Measurements from ENCODE around the gene HIP1R. TPM values are rescaled to one million over a fixed set of nuclear protein-coding genes. Genes with fewer than 3 reads are reported as not detected.

The HIP1R gene
- total and polyA plus RNA-seq, 2 of the 13 experiments (the other 11 are each of a cell fraction or from before 2014, with no cell fraction given), result 18.4 to 25.5 TPM

- TF ChIP-seq PCBP2 (optimal IDR thresholded peaks at IDR 0.05; ENCODE audit: low read depth, low read length, poor library complexity, severe bottlenecking), result no peak
- no peak for TF ChIP-seq TMF1 (CRISPR knock-in tag; IDR thresholded peaks at IDR 0.05; ENCODE audit: low read depth)
- no peak for TF ChIP-seq SMAD1 (CRISPR knock-in tag; IDR thresholded peaks at IDR 0.05; ENCODE audit: borderline replicate concordance, low read depth)
- no peak for TF ChIP-seq NAIF1 (CRISPR knock-in tag; IDR thresholded peaks at IDR 0.05; ENCODE audit: borderline replicate concordance)
- peak; percentile 57 for TF ChIP-seq RAD21 (CRISPR knock-in tag; IDR thresholded peaks at IDR 0.05)
- TF ChIP-seq MLLT10 (CRISPR knock-in tag; IDR thresholded peaks at IDR 0.05), result no peak
- 0 out of 2 replicates have a peak, but pooled peaks have one; percentile 57 for TF ChIP-seq ZNF572 (CRISPR knock-in tag; IDR thresholded peaks at IDR 0.05)
- TF ChIP-seq RELA (CRISPR knock-in tag; IDR thresholded peaks at IDR 0.05), result no peak
- TF ChIP-seq SATB2 (CRISPR knock-in tag; IDR thresholded peaks at IDR 0.05), result no peak
- no peak for TF ChIP-seq RXRB (CRISPR knock-in tag; IDR thresholded peaks at IDR 0.05; ENCODE audit: borderline replicate concordance)
- no peak for TF ChIP-seq ZNF883 (CRISPR knock-in tag; IDR thresholded peaks at IDR 0.05; ENCODE audit: not compliant biosample characterization)
- TF ChIP-seq ATF6 (CRISPR knock-in tag; conservative IDR thresholded peaks at IDR 0.05), result no peak
- TF ChIP-seq POGK (CRISPR knock-in tag; conservative IDR thresholded peaks at IDR 0.05), result no peak
- TF ChIP-seq ZNF570 (CRISPR knock-in tag; IDR thresholded peaks at IDR 0.05; ENCODE audit: borderline replicate concordance), result no peak
- TF ChIP-seq ZNF580 (CRISPR knock-in tag; IDR thresholded peaks at IDR 0.05; ENCODE audit: borderline replicate concordance, low read depth), result 0 out of 2 replicates have a peak, but pooled peaks have one; percentile 18
- TF ChIP-seq KDM4B (CRISPR knock-in tag; IDR thresholded peaks at IDR 0.05), result 0 out of 2 replicates have a peak, but pooled peaks have one; percentile 20
- TF ChIP-seq CHCHD3 (CRISPR knock-in tag; IDR thresholded peaks at IDR 0.05), result no peak
- TF ChIP-seq ATF5 (CRISPR knock-in tag; IDR thresholded peaks at IDR 0.05; ENCODE audit: low read depth), result no peak
- no peak for TF ChIP-seq ISX (CRISPR knock-in tag; conservative IDR thresholded peaks at IDR 0.05)
- no peak for TF ChIP-seq AFF4 (CRISPR knock-in tag; IDR thresholded peaks at IDR 0.05)
Measured at GRCh38 chr12:122865268-122866231, 30.3 kb downstream of the HIP1R start (continued).

Data from HepG2 (cell line).